MM.1S (cell line): Measurements from ENCODE around the gene OTULINL.

Source experiments
- DNase-seq: peaks from one replicate; pipeline ENCODE4 v3.0.0-alpha.2; 2015
- H2AFZ ChIP-seq: fragments of 300-600 bp; sonication (generic); 2 replicates; pipeline ENCODE4 v1.6.0; 2016; ENCODE audit warnings: antibody characterized with exemption, low read length
- H3F3A ChIP-seq: fragments of 300-600 bp; sonication (generic); 2 replicates; pipeline ENCODE4 v1.6.1; 2016; ENCODE audit warnings: mild to moderate bottlenecking, antibody characterized with exemption, low read length, moderate library complexity, mixed read lengths; ENCODE audit not compliant: insufficient read depth
- H3K27ac ChIP-seq: fragments of 300-600 bp; sonication (generic); 2 replicates; pipeline ENCODE4 v1.5.1; 2016; ENCODE audit warnings: mild to moderate bottlenecking, low read length
- H3K27me3 ChIP-seq: fragments of 300-600 bp; sonication (generic); replicated peaks from 2 replicates; pipeline ENCODE4 v1.6.0; 2016; ENCODE audit warnings: low read length; ENCODE audit not compliant: insufficient read depth
- H3K36me3 ChIP-seq: fragments of 300-600 bp; sonication (generic); replicated peaks from 2 replicates; pipeline ENCODE4 v1.6.1; 2016; ENCODE audit warnings: mild to moderate bottlenecking, low read length, mixed read lengths; ENCODE audit not compliant: insufficient read depth
- H3K4me1 ChIP-seq: fragments of 300-600 bp; sonication (generic); 2 replicates; pipeline ENCODE4 v1.6.1; 2016; ENCODE audit warnings: low read length, mixed read lengths
- H3K4me2 ChIP-seq: fragments of 300-600 bp; sonication (generic); 2 replicates; pipeline ENCODE4 v1.6.0; 2016; ENCODE audit warnings: low read depth, low read length
- H3K4me3 ChIP-seq: fragments of 300-600 bp; sonication (generic); 2 replicates; pipeline ENCODE4 v1.5.1; 2016; ENCODE audit warnings: low read length, mixed read lengths
- H3K79me2 ChIP-seq: fragments of 300-600 bp; sonication (generic); 2 replicates; pipeline ENCODE4 v1.6.1; 2016; ENCODE audit warnings: mixed run types, low read length, mixed read lengths
- H3K9ac ChIP-seq: fragments of 300-600 bp; sonication (generic); 2 replicates; pipeline ENCODE4 v1.6.1; 2016; ENCODE audit warnings: low read length, mixed read lengths
- H3K9me2 ChIP-seq: fragments of 300-600 bp; sonication (generic); replicated peaks from 2 replicates; pipeline ENCODE4 v1.6.1; 2016; ENCODE audit warnings: mild to moderate bottlenecking, low read length, mixed read lengths; ENCODE audit not compliant: insufficient read depth
- H3K9me3 ChIP-seq: fragments of 300-600 bp; sonication (generic); replicated peaks from 2 replicates; pipeline ENCODE4 v1.6.1; 2016; ENCODE audit warnings: mild to moderate bottlenecking, low read length, mixed read lengths; ENCODE audit not compliant: insufficient read depth
- H4K20me1 ChIP-seq: fragments of 300-600 bp; sonication (generic); 2 replicates; pipeline ENCODE4 v1.6.1; 2016; ENCODE audit warnings: mild to moderate bottlenecking, low read length, moderate library complexity, mixed read lengths; ENCODE audit not compliant: insufficient read depth
- EZH2 ChIP-seq: fragments of 300-600 bp; sonication (generic); optimal IDR thresholded peaks from 2 replicates; pipeline ENCODE3; 2017; ENCODE audit warnings: low read depth, mild to moderate bottlenecking, antibody characterized with exemption, low read length, mixed read lengths
- EZH2phosphoT487 ChIP-seq: fragments of 300-600 bp; sonication (generic); IDR thresholded peaks from 2 replicates; pipeline ENCODE4 v1.6.1; 2018; ENCODE audit warnings: antibody characterized with exemption, low read length
- TF ChIP-seq, protein P1 (sequence below): fragments of 300-600 bp; sonication (generic); IDR thresholded peaks from 2 replicates; pipeline ENCODE4 v1.5.1; 2016; ENCODE audit warnings: antibody characterized with exemption, low read length, mixed read lengths

The OTULINL gene

DNA sequence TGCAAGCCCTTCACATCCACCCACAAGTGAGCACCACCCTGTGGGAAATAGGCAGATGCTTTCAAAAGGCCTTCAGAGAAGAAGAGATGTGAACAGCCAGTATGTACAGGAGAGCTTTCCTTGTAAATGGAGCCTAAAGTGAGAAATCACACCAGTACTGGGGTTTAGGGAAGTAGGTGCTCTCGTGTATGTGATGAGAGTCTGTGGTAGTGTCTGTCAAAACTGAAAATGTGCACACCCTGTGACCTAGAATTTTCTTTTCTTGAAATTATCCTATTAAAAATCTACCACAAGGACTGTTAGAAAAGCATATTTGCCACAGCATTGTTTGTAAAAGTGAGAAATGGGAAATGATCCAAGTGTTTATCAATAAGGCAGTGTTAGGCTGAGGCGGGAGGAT lies 16.6 kb downstream of the OTULINL start:
- peaks cover 81% of the 10 kb centered on the region for H3K79me2 ChIP-seq
- TF ChIP-seq, protein P1, sequence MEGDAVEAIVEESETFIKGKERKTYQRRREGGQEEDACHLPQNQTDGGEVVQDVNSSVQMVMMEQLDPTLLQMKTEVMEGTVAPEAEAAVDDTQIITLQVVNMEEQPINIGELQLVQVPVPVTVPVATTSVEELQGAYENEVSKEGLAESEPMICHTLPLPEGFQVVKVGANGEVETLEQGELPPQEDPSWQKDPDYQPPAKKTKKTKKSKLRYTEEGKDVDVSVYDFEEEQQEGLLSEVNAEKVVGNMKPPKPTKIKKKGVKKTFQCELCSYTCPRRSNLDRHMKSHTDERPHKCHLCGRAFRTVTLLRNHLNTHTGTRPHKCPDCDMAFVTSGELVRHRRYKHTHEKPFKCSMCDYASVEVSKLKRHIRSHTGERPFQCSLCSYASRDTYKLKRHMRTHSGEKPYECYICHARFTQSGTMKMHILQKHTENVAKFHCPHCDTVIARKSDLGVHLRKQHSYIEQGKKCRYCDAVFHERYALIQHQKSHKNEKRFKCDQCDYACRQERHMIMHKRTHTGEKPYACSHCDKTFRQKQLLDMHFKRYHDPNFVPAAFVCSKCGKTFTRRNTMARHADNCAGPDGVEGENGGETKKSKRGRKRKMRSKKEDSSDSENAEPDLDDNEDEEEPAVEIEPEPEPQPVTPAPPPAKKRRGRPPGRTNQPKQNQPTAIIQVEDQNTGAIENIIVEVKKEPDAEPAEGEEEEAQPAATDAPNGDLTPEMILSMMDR = no peak
- no peak for TF ChIP-seq EZH2
- no peak for TF ChIP-seq EZH2phosphoT487
- no peak overlapping the region for H3K9ac ChIP-seq

DNA sequence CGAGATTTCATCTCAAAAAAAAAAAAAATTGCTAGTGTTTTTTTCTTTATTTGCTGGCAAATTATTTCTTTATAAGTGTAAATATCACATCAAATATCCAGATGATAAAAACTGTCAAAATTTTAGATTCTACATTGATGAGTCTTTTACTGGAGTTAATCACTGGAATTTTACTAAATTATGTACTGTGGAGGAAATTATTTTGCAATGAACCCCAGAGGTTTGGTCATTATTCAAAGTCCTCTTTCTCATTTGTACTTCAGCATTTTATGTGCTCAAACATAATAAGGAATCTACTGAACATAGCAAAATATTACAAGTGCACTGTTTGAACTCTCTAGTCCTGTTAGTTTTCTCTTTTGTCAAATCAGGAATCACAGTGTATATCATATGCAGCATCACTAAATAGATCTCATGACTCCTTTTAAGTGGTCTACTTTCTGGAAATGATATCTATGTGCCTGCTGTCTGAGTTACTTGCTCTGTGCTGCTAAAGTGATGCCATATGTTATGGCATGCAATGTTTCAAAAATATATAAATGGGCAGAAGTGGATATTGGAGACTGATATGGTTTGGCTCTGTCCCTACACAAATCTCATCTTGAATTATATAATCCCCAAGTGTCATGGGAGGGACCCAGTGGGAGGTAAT lies 18.0 kb downstream of the OTULINL start:
- H3K4me1 ChIP-seq = peaks cover 87% of the 10 kb centered on the region
- H2AFZ ChIP-seq = no peak overlapping the region
- peaks cover 52% of the 10 kb centered on the region for H3F3A ChIP-seq
- H3K9me3 ChIP-seq = no peaks in the 10 kb centered on the region
- no peaks in the 10 kb centered on the region for H3K9me2 ChIP-seq
- H3K4me2 ChIP-seq = no peak overlapping the region
- no peaks in the 10 kb centered on the region for H3K36me3 ChIP-seq
- no peak overlapping the region for H3K9ac ChIP-seq
- H3K27me3 ChIP-seq = no peaks in the 10 kb centered on the region
- peaks cover 78% of the 10 kb centered on the region for H3K79me2 ChIP-seq
- peak overlapping the region; percentile 72; the same call in 1 of the 2 replicates for H3K27ac ChIP-seq
- DNase-seq = no peak
- no peak overlapping the region for H3K4me3 ChIP-seq
- TF ChIP-seq, protein P1 = no peak
- TF ChIP-seq EZH2phosphoT487 (no peak), EZH2 (no peak)
- no peaks in the 10 kb centered on the region for H4K20me1 ChIP-seq

More for the DNA sequence above, 16.6 kb downstream of the OTULINL start:
- Histone ChIP-seq H3K9me2 (no peaks in the 10 kb centered on the region), H3K27me3 (no peaks in the 10 kb centered on the region), H3K4me1 (peaks cover 88% of the 10 kb centered on the region), H4K20me1 (no peaks in the 10 kb centered on the region), H2AFZ (no peak overlapping the region), H3K27ac (peak overlapping the region; percentile 98; the same call in 1 of the 2 replicates), H3F3A (peaks cover 58% of the 10 kb centered on the region), H3K36me3 (no peaks in the 10 kb centered on the region), H3K9me3 (no peaks in the 10 kb centered on the region), H3K4me3 (no peak overlapping the region), H3K4me2 (peak overlapping the region; percentile 99; the same call in 1 of the 2 replicates)
- DNase-seq = no peak

DNA sequence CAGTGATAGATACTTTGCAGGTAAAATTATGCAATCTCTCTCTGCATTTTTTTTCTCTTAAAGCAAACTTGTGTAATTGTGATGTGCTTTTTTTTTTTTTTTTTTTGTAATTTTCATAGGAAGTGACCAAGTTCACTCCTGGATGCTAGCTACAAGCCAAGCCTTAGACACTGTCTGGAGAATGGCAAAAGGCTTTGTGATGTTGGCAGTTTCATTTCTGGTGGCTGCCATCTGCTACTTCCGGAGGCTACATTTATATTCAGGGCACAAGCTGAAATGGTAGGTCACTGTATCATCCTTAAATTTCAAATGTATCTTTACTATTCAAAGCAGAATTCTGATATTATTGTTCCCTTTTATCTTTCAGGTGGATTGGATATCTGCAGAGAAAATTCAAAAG lies 19.3 kb downstream of the OTULINL start:
- peak; percentile 90 for DNase-seq
- TF ChIP-seq EZH2 = no peak
- TF ChIP-seq, protein P1 = no peak
- no peak for TF ChIP-seq EZH2phosphoT487
- peak overlapping the region; percentile 72 for H3K27ac ChIP-seq
- no peaks in the 10 kb centered on the region for H4K20me1 ChIP-seq
- H2AFZ ChIP-seq = no peak overlapping the region
- H3K9ac ChIP-seq = no peak overlapping the region
- no peak overlapping the region for H3K4me3 ChIP-seq
- peaks cover 40% of the 10 kb centered on the region for H3F3A ChIP-seq
- H3K27me3 ChIP-seq = no peaks in the 10 kb centered on the region
- H3K4me2 ChIP-seq = peak overlapping the region; percentile 52; the same call in 1 of the 2 replicates
- no peaks in the 10 kb centered on the region for H3K9me2 ChIP-seq
- H3K9me3 ChIP-seq = no peaks in the 10 kb centered on the region
- H3K4me1 ChIP-seq = peaks cover 77% of the 10 kb centered on the region
- H3K79me2 ChIP-seq = peaks cover 75% of the 10 kb centered on the region
- H3K36me3 ChIP-seq = no peaks in the 10 kb centered on the region
